GM23338 (cell line): ENCODE results near the gene CACNA2D2. TPM values are rescaled to one million over a fixed set of nuclear protein-coding genes. Genes with fewer than 3 reads are reported as not detected.

ENCODE experiments used
- CREB1 ChIP-seq: fragments of 250-450 bp; sonication (Bioruptor Pico); IDR thresholded peaks from 2 replicates; pipeline ENCODE4 v1.5.0; 2020; ENCODE audit warnings: low read depth, mild to moderate bottlenecking, moderate library complexity
- EZH2phosphoT487 ChIP-seq: fragments of 200-600 bp; sonication (generic); IDR thresholded peaks from one replicate; pipeline ENCODE4 v1.8.1; 2018; ENCODE audit warnings: antibody characterized with exemption; ENCODE audit not compliant: unreplicated experiment
- POLR2AphosphoS5 ChIP-seq: IDR thresholded peaks from 2 replicates; pipeline ENCODE4 v1.6.1; 2016; ENCODE audit warnings: antibody characterized with exemption, low read depth
- STAT1 ChIP-seq: IDR thresholded peaks from one replicate; pipeline ENCODE4 v1.6.1; 2016; ENCODE audit warnings: antibody characterized with exemption; ENCODE audit not compliant: unreplicated experiment
- ZNF114 ChIP-seq: fragments of 250-450 bp; sonication (Bioruptor Pico); IDR thresholded peaks from 2 replicates; pipeline ENCODE4 v1.5.0; 2020; ENCODE audit warnings: mild to moderate bottlenecking, moderate library complexity
- ZNF331 ChIP-seq: fragments of 250-450 bp; sonication (Bioruptor Pico); IDR thresholded peaks from 2 replicates; pipeline ENCODE4 v1.5.0; 2020; ENCODE audit warnings: low read depth, mild to moderate bottlenecking, moderate library complexity
- polyA plus RNA-seq: library from polyadenylated mRNA; unstranded; fragments of >200 nt; fragmentation: Nextera tagmentation; extraction: Ambion mirVana; gene quantifications from 2 replicates; pipeline ENCODE4 v1.2.1, GENCODE V29; 2016
- total RNA-seq: library from RNA; depleted of rRNA; stranded (reverse); fragments of >200 nt; shearing (Covaris generic); gene quantifications from 2 replicates; pipeline ENCODE4 v1.2.3, GENCODE V29; 2014
- TF ChIP-seq, protein P1 (sequence below): fragments of 250-450 bp; sonication (Bioruptor Pico); IDR thresholded peaks from 2 replicates; pipeline ENCODE4 v1.5.0; 2020; ENCODE audit warnings: mild to moderate bottlenecking, moderate library complexity
- TF ChIP-seq, protein P2 (sequence below): IDR thresholded peaks from 2 replicates; pipeline ENCODE4 v1.6.1; 2016; ENCODE audit warnings: antibody characterized with exemption

The CACNA2D2 gene
- total and polyA plus RNA-seq, 2 experiments from 2014 or later = 4.7 to 11.4 TPM

DNA sequence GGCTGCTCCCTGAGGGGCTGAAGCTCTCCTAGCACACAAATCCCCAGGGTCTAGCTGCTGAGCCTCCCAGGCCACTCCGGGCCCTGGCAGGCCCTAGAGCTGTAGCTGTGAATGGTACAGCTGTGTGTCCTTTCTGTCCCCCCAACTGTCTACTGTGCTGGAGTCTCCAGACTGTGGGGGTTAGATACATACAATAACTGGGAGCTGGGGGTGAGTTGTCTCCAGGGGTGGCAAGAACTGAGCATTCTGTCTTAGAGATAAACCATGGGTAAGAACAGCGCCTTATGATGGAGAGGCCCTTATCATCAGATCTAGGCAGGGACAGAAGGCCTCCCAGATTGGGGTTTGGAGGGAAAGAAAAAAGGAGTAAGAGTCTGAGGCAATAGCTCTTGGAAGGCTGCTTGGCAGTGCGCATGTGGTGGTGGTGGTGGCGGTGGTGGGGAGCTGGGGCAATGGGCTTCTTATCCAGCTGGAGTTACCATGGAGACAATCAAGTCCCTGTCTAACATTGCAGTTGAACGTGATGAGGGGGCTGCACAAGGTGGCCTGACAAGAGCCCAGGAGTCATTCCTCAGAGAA lies 149.2 kb downstream of the CACNA2D2 start (continued):
- TF ChIP-seq, protein P1, sequence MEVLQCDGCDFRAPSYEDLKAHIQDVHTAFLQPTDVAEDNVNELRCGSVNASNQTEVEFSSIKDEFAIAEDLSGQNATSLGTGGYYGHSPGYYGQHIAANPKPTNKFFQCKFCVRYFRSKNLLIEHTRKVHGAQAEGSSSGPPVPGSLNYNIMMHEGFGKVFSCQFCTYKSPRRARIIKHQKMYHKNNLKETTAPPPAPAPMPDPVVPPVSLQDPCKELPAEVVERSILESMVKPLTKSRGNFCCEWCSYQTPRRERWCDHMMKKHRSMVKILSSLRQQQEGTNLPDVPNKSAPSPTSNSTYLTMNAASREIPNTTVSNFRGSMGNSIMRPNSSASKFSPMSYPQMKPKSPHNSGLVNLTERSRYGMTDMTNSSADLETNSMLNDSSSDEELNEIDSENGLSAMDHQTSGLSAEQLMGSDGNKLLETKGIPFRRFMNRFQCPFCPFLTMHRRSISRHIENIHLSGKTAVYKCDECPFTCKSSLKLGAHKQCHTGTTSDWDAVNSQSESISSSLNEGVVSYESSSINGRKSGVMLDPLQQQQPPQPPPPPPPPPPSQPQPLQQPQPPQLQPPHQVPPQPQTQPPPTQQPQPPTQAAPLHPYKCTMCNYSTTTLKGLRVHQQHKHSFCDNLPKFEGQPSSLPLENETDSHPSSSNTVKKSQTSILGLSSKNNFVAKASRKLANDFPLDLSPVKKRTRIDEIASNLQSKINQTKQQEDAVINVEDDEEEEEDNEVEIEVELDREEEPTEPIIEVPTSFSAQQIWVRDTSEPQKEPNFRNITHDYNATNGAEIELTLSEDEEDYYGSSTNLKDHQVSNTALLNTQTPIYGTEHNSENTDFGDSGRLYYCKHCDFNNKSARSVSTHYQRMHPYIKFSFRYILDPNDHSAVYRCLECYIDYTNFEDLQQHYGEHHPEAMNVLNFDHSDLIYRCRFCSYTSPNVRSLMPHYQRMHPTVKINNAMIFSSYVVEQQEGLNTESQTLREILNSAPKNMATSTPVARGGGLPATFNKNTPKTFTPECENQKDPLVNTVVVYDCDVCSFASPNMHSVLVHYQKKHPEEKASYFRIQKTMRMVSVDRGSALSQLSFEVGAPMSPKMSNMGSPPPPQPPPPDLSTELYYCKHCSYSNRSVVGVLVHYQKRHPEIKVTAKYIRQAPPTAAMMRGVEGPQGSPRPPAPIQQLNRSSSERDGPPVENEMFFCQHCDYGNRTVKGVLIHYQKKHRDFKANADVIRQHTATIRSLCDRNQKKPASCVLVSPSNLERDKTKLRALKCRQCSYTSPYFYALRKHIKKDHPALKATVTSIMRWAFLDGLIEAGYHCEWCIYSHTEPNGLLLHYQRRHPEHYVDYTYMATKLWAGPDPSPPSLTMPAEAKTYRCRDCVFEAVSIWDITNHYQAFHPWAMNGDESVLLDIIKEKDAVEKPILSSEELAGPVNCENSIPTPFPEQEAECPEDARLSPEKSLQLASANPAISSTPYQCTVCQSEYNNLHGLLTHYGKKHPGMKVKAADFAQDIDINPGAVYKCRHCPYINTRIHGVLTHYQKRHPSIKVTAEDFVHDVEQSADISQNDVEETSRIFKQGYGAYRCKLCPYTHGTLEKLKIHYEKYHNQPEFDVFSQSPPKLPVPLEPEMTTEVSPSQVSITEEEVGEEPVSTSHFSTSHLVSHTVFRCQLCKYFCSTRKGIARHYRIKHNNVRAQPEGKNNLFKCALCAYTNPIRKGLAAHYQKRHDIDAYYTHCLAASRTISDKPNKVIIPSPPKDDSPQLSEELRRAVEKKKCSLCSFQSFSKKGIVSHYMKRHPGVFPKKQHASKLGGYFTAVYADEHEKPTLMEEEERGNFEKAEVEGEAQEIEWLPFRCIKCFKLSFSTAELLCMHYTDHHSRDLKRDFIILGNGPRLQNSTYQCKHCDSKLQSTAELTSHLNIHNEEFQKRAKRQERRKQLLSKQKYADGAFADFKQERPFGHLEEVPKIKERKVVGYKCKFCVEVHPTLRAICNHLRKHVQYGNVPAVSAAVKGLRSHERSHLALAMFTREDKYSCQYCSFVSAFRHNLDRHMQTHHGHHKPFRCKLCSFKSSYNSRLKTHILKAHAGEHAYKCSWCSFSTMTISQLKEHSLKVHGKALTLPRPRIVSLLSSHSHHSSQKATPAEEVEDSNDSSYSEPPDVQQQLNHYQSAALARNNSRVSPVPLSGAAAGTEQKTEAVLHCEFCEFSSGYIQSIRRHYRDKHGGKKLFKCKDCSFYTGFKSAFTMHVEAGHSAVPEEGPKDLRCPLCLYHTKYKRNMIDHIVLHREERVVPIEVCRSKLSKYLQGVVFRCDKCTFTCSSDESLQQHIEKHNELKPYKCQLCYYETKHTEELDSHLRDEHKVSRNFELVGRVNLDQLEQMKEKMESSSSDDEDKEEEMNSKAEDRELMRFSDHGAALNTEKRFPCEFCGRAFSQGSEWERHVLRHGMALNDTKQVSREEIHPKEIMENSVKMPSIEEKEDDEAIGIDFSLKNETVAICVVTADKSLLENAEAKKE (CRISPR knock-in tag) = no peak
- TF ChIP-seq, protein P2, sequence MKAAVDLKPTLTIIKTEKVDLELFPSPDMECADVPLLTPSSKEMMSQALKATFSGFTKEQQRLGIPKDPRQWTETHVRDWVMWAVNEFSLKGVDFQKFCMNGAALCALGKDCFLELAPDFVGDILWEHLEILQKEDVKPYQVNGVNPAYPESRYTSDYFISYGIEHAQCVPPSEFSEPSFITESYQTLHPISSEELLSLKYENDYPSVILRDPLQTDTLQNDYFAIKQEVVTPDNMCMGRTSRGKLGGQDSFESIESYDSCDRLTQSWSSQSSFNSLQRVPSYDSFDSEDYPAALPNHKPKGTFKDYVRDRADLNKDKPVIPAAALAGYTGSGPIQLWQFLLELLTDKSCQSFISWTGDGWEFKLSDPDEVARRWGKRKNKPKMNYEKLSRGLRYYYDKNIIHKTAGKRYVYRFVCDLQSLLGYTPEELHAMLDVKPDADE = no peak
- no peak for TF ChIP-seq CREB1 (CRISPR knock-in tag)
- TF ChIP-seq ZNF331 (CRISPR knock-in tag) = no peak
- no peak for TF ChIP-seq EZH2phosphoT487
- no peak for TF ChIP-seq STAT1
- TF ChIP-seq POLR2AphosphoS5 = no peak
- no peak for TF ChIP-seq ZNF114 (CRISPR knock-in tag)
